Measurements from ENCODE around the gene CD200R1L. TPM values are rescaled to one million over a fixed set of nuclear protein-coding genes. Genes with fewer than 3 reads are reported as not detected.

CD200R1L gene
- total RNA-seq, 5 donors from 2014 or later (not counting 1 experiment from before 2014, with no cell fraction given): not detected

DNA sequence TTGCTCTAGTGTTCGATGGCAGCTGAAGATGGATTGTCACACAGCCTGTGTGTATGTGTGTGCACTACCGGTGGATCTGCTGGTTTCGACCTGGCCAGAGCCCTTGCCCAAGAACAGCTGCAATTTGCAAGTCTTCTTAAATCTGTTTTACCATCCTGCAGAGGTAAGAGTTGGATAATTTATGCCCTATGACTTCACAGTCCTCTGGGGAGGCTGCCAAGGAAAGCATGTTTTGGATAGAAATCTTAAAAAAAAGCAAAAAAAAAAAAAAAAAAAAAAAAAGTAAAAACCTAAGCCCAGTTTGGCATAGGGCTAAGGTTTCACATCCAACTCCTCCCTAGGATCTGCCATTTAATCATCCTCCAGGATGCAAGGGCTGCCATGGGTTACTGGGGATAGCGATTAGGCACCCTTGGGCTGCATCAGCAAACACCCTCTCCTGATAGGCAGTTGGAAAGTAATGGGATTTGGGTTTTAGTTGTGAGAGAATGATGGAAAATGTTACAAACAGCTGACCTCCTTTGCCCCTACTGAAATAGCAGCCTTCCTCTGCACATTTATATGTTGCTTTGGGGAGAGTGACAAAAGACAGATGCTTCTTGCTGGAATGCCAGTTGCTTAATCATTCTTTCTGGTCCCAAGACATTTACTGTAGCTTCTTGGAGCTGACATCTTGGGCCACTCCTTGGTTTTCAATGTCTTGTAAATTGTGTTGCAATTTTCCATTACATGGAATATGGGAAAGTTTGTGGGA, 35.4 kb downstream of the CD200R1L start:
- CTCF ChIA-PET: no interaction called here
- ATAC-seq (replicated peaks in 1 of 4): no peak
- POLR2A ChIA-PET: no interaction called here

DNA sequence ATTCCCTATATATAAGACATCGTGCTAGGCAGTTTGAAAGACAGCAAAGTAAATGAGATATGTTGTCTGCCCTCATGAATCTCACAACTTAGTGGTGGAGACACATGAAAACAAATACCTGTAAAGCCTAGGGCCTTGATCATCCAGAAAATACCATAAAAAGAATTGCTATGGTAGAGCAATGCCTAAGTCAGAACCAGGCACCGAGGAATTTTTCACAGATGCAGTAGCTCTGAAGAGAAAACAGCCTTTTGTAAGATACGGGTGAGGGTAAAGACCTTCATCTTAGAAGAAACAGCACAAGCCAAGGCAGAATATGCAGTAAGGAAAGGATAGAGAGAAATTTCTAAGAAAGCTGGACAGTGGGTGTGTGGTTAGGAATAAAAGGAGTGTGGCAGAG, 36.1 kb downstream of the CD200R1L start:
- DNase-seq: no peak
- Histone ChIP-seq H3K4me3 (ENCODE audit: control insufficient read depth in 1 of 2, extremely low read depth in 1 of 2, low read length in 1 of 2) (no peak overlapping the region), H3K9me3 (no peaks in the 10 kb centered on the region), H3K27ac (ENCODE audit: low read length) (no peak overlapping the region), H3K36me3 (ENCODE audit: control insufficient read depth in 2 of 2, extremely low read depth in 1 of 2, insufficient read depth in 1 of 2, low read length in 1 of 2) (no peaks in the 10 kb centered on the region), H3K4me1 (ENCODE audit: control insufficient read depth in 1 of 2, extremely low read depth in 1 of 2, insufficient read depth in 2 of 2, low read length in 2 of 2) (peaks cover 8 to 11% of the 10 kb centered on the region in 2 experiments), H3K27me3 (replicated peaks in 1 of 2; ENCODE audit: control insufficient read depth in 2 of 2, extremely low read depth in 1 of 2, insufficient read depth in 2 of 2, low read length in 1 of 2) (no peaks in the 10 kb centered on the region)
- ATAC-seq (replicated peaks in 1 of 4): no peak
- H3K27ac Mint-ChIP-seq: no peak overlapping the region
- H3K4me3 Mint-ChIP-seq: no peak overlapping the region
- 100% methylated on average over 1 of the region's 3 CpGs for WGBS (ENCODE audit: insufficient coverage)
- H3K27me3 Mint-ChIP-seq: peaks cover 0 to 4% of the 10 kb centered on the region in 2 donors
- ChIA-PET POLR2A (no interaction called here), CTCF (no interaction called here)
- no peaks in the 10 kb centered on the region for H3K36me3 Mint-ChIP-seq
- H3K9me3 Mint-ChIP-seq: no peaks in the 10 kb centered on the region
- peaks cover 25 to 50% (median 39%) of the 10 kb centered on the region in 3 donors for H3K4me1 Mint-ChIP-seq

More for the DNA sequence above, 35.4 kb downstream of the CD200R1L start:
- H3K9me3 ChIP-seq: no peaks in the 10 kb centered on the region
- H3K4me1 ChIP-seq (ENCODE audit: control insufficient read depth in 1 of 2, extremely low read depth in 1 of 2, insufficient read depth in 2 of 2, low read length in 2 of 2): peaks cover 8 to 11% of the 10 kb centered on the region in 2 experiments
- H3K36me3 Mint-ChIP-seq: no peaks in the 10 kb centered on the region
- no peak overlapping the region for H3K4me3 ChIP-seq (ENCODE audit: control insufficient read depth in 1 of 2, extremely low read depth in 1 of 2, low read length in 1 of 2)
- peaks cover 0 to 4% of the 10 kb centered on the region in 2 donors for H3K27me3 Mint-ChIP-seq
- H3K27ac Mint-ChIP-seq: no peak overlapping the region
- H3K27ac ChIP-seq (ENCODE audit: low read length): no peak overlapping the region
- no peaks in the 10 kb centered on the region for H3K27me3 ChIP-seq (replicated peaks in 1 of 2; ENCODE audit: control insufficient read depth in 2 of 2, extremely low read depth in 1 of 2, insufficient read depth in 2 of 2, low read length in 1 of 2)
- no peaks in the 10 kb centered on the region for H3K36me3 ChIP-seq (ENCODE audit: control insufficient read depth in 2 of 2, extremely low read depth in 1 of 2, insufficient read depth in 1 of 2, low read length in 1 of 2)
- no peaks in the 10 kb centered on the region for H3K9me3 Mint-ChIP-seq
- no peak for DNase-seq
- no peak overlapping the region for H3K4me3 Mint-ChIP-seq
- no CpG with 5 or more reads among the region's 4 CpGs for WGBS (ENCODE audit: insufficient coverage)
- peaks cover 25 to 50% (median 39%) of the 10 kb centered on the region in 3 donors for H3K4me1 Mint-ChIP-seq

DNA sequence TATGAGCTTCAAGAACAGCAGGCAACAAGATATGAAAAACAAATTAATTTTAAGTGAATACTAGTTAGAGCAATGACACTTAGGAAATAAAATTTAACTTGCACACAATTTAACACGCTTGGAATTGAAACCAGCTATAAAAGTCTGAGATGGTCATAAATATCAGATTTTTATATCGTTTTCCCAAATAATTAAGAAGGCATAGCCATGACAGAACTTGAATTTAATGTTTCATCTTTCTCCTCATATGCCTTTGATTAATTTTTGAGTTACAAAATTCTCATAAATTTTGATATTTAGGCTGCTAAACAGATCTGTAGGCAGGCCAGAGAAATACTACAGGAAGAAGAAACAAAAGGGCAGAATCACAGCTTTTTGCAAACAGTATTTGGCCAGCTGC, 38.5 kb downstream of the CD200R1L start:
- no peak overlapping the region for H3K27ac Mint-ChIP-seq
- H3K4me1 Mint-ChIP-seq: peaks cover 23 to 45% (median 30%) of the 10 kb centered on the region in 3 donors
- Histone ChIP-seq H3K9me3 (no peaks in the 10 kb centered on the region), H3K4me3 (ENCODE audit: control insufficient read depth in 1 of 2, extremely low read depth in 1 of 2, low read length in 1 of 2) (no peak overlapping the region), H3K27me3 (replicated peaks in 1 of 2; ENCODE audit: control insufficient read depth in 2 of 2, extremely low read depth in 1 of 2, insufficient read depth in 2 of 2, low read length in 1 of 2) (no peaks in the 10 kb centered on the region), H3K36me3 (ENCODE audit: control insufficient read depth in 2 of 2, extremely low read depth in 1 of 2, insufficient read depth in 1 of 2, low read length in 1 of 2) (no peaks in the 10 kb centered on the region), H3K4me1 (ENCODE audit: control insufficient read depth in 1 of 2, extremely low read depth in 1 of 2, insufficient read depth in 2 of 2, low read length in 2 of 2) (peaks cover 4 to 10% of the 10 kb centered on the region in 2 experiments), H3K27ac (ENCODE audit: low read length) (no peak overlapping the region)
- peaks cover 0 to 4% (median 4%) of the 10 kb centered on the region in 3 donors for H3K9me3 Mint-ChIP-seq
- CTCF ChIA-PET: interaction anchor here (0.6 to 1.4 kb wide), 3 partner anchors 9 to 1114 kb away, joined by 3 to 5 read pairs (median 3); no protein-coding TSS in a partner anchor
- no peak overlapping the region for H3K4me3 Mint-ChIP-seq
- no CpG with 5 or more reads among the region's 2 CpGs for WGBS (ENCODE audit: insufficient coverage)
- no peaks in the 10 kb centered on the region for H3K36me3 Mint-ChIP-seq
- H3K27me3 Mint-ChIP-seq: peaks cover 0 to under 1% of the 10 kb centered on the region in 2 donors
- ATAC-seq (replicated peaks in 1 of 4): no peak
- POLR2A ChIA-PET: interaction anchor here in 1 of 2 donors (0.8 to 1.2 kb wide), 2 partner anchors 35 to 776 kb away, joined by 4 to 5 read pairs; no protein-coding TSS in a partner anchor
- no peak for DNase-seq

GRCh38 chr3:112807685-112808084, 39.0 kb downstream of the CD200R1L start:
- H3K27me3 ChIP-seq (replicated peaks in 1 of 2; ENCODE audit: control insufficient read depth in 2 of 2, extremely low read depth in 1 of 2, insufficient read depth in 2 of 2, low read length in 1 of 2): no peaks in the 10 kb centered on the region
- CTCF ChIA-PET: interaction anchor here (0.6 to 1.6 kb wide), 3 partner anchors 73 to 1114 kb away, joined by 3 to 5 read pairs (median 4); no protein-coding TSS in a partner anchor
- no peak overlapping the region for H3K27ac ChIP-seq (ENCODE audit: low read length)
- peaks cover 27 to 48% (median 30%) of the 10 kb centered on the region in 3 donors for H3K4me1 Mint-ChIP-seq
- H3K9me3 Mint-ChIP-seq: peaks cover 0 to 4% (median 4%) of the 10 kb centered on the region in 3 donors
- WGBS (ENCODE audit: insufficient coverage): 83% methylated on average over 1 of the region's 4 CpGs
- no peaks in the 10 kb centered on the region for H3K36me3 Mint-ChIP-seq
- H3K27ac Mint-ChIP-seq: peak overlapping the region in 1 of 2 donors; percentile 37
- peak in 1 of 35 experiments; percentile 12 for DNase-seq
- peak in 2 of 4 experiments; percentile 33 to 51 for ATAC-seq (replicated peaks in 1 of 4)
- no peaks in the 10 kb centered on the region for H3K9me3 ChIP-seq
- no peak overlapping the region for H3K4me3 ChIP-seq (ENCODE audit: control insufficient read depth in 1 of 2, extremely low read depth in 1 of 2, low read length in 1 of 2)
- H3K27me3 Mint-ChIP-seq: no peaks in the 10 kb centered on the region
- H3K4me3 Mint-ChIP-seq: no peak overlapping the region
- POLR2A ChIA-PET: interaction anchor here in 1 of 2 donors (0.6 to 0.8 kb wide), 2 partner anchors 207 to 776 kb away, joined by 5 to 7 read pairs; no protein-coding TSS in a partner anchor
- no peaks in the 10 kb centered on the region for H3K36me3 ChIP-seq (ENCODE audit: control insufficient read depth in 2 of 2, extremely low read depth in 1 of 2, insufficient read depth in 1 of 2, low read length in 1 of 2)
- peaks cover 4 to 14% of the 10 kb centered on the region in 2 experiments for H3K4me1 ChIP-seq (ENCODE audit: control insufficient read depth in 1 of 2, extremely low read depth in 1 of 2, insufficient read depth in 2 of 2, low read length in 2 of 2)

DNA sequence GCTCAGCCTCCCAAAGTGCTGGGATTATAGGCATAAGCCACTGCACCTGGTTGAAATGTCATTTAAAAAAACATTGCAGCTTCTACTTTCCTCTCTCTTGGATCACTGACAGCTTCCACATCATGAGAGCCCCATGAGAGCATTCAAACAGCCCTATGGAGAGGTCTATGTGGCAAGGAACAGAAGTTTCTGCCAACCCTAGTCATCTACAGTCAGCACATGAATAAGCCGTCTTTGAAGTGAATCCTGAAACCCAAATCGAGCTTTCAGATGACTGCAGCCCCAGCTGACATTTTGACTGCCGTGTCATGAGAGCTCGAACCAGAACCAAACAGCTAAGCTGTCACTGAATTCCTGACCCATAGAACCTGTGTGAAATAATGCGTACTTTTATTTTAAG, 39.8 kb downstream of the CD200R1L start:
- Histone ChIP-seq H3K36me3 (ENCODE audit: control insufficient read depth in 2 of 2, extremely low read depth in 1 of 2, insufficient read depth in 1 of 2, low read length in 1 of 2) (no peaks in the 10 kb centered on the region), H3K4me3 (ENCODE audit: control insufficient read depth in 1 of 2, extremely low read depth in 1 of 2, low read length in 1 of 2) (no peak overlapping the region), H3K27me3 (replicated peaks in 1 of 2; ENCODE audit: control insufficient read depth in 2 of 2, extremely low read depth in 1 of 2, insufficient read depth in 2 of 2, low read length in 1 of 2) (no peaks in the 10 kb centered on the region), H3K9me3 (no peaks in the 10 kb centered on the region), H3K4me1 (ENCODE audit: control insufficient read depth in 1 of 2, extremely low read depth in 1 of 2, insufficient read depth in 2 of 2, low read length in 2 of 2) (peaks cover 2 to 18% of the 10 kb centered on the region in 2 experiments), H3K27ac (ENCODE audit: low read length) (no peak overlapping the region)
- H3K27me3 Mint-ChIP-seq: no peaks in the 10 kb centered on the region
- no peak overlapping the region for H3K27ac Mint-ChIP-seq
- peaks cover 0 to 4% (median 4%) of the 10 kb centered on the region in 3 donors for H3K9me3 Mint-ChIP-seq
- H3K4me3 Mint-ChIP-seq: no peak overlapping the region
- H3K36me3 Mint-ChIP-seq: no peaks in the 10 kb centered on the region
- ChIA-PET CTCF (interaction anchor here in 1 of 2 donors (1.4 to 1.6 kb wide), 2 partner anchors 72 to 164 kb away, joined by 4 to 5 read pairs; no protein-coding TSS in a partner anchor), POLR2A (interaction anchor here in 1 of 2 donors (0.6 kb wide), 1 partner anchor 207 kb away, joined by 7 read pairs; no protein-coding TSS in a partner anchor)
- H3K4me1 Mint-ChIP-seq: peaks cover 28 to 47% (median 30%) of the 10 kb centered on the region in 3 donors
- no peak for ATAC-seq (replicated peaks in 1 of 4)
- WGBS (ENCODE audit: insufficient coverage): 71% methylated on average over 3 of the region's 5 CpGs
- DNase-seq: no peak

- H3K4me3 ChIP-seq (ENCODE audit: control insufficient read depth in 1 of 2, extremely low read depth in 1 of 2, low read length in 1 of 2): no peak overlapping the region
- no peak for ATAC-seq (replicated peaks in 1 of 4)
- H3K36me3 ChIP-seq (ENCODE audit: control insufficient read depth in 2 of 2, extremely low read depth in 1 of 2, insufficient read depth in 1 of 2, low read length in 1 of 2): no peaks in the 10 kb centered on the region
- no peaks in the 10 kb centered on the region for H3K36me3 Mint-ChIP-seq
- WGBS (ENCODE audit: insufficient coverage): no CpG with 5 or more reads among the region's 5 CpGs
- H3K4me3 Mint-ChIP-seq: no peak overlapping the region
- H3K4me1 ChIP-seq (ENCODE audit: control insufficient read depth in 1 of 2, extremely low read depth in 1 of 2, insufficient read depth in 2 of 2, low read length in 2 of 2): peaks cover 0 to 20% of the 10 kb centered on the region in 2 experiments
- H3K27ac Mint-ChIP-seq: no peak overlapping the region
- no peak overlapping the region for H3K27ac ChIP-seq (ENCODE audit: low read length)
- H3K4me1 Mint-ChIP-seq: peaks cover 29 to 47% (median 32%) of the 10 kb centered on the region in 3 donors
- H3K27me3 ChIP-seq (replicated peaks in 1 of 2; ENCODE audit: control insufficient read depth in 2 of 2, extremely low read depth in 1 of 2, insufficient read depth in 2 of 2, low read length in 1 of 2): no peaks in the 10 kb centered on the region
- CTCF ChIA-PET: no interaction called here
- H3K27me3 Mint-ChIP-seq: no peaks in the 10 kb centered on the region
- DNase-seq: no peak
- H3K9me3 Mint-ChIP-seq: peaks cover 0 to 4% (median 4%) of the 10 kb centered on the region in 3 donors
- no peaks in the 10 kb centered on the region for H3K9me3 ChIP-seq
- POLR2A ChIA-PET: no interaction called here
Observed at GRCh38 chr3:112805126-112805525, 41.5 kb downstream of the CD200R1L start.

Measured in T-cell (primary cell).